Measurements from ENCODE around the gene PLK2.

DNA sequence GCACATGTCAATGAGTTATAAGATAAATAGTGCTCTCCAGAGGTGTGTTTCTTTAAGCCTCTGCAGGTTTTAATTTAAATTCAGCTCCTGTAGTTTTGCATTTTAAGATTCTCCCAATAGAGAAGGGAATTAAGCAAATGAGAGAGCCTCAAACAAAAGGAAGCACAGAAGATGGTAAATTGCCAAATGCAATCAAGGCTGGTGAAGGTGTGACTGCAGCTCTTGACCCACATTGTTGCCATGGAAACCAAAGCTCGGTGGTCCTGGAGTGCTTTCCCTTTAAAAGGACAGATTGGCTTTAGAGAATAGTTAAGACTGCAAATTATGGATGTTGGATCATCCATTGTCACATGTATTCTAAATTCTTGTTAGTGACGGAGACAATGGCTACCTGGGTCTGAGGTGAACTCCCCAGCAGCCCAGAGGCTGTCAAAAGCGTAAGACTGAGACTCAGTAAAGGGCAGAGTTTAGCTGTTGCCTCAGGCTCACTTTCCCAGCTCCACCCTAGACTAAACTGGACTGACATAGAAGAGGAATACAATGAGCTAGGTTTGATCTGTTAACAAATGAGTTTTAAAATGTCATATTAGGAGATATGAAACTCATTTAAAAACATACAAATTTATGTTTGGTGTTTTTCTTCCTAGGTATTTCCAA lies 43.6 kb upstream of the PLK2 start:
- TF ChIP-seq CTCF (IDR thresholded peaks at IDR 0.05; ENCODE audit: low read depth, low read length) = no peak
- TF ChIP-seq EZH2phosphoT487 (IDR thresholded peaks at IDR 0.05; ENCODE audit: low read depth) = no peak
